ENCODE measurements around the gene DUSP22. TPM values are rescaled to one million over a fixed set of nuclear protein-coding genes. Genes with fewer than 3 reads are reported as not detected.
"Not testable (repeated sequence)": the region's sequence is repeated elsewhere in the genome, so short reads cannot be mapped to it uniquely, and the experiment has no call there.

Gene DUSP22
- total RNA-seq, 1 experiment from 2014 or later = 10.5 TPM

DNA sequence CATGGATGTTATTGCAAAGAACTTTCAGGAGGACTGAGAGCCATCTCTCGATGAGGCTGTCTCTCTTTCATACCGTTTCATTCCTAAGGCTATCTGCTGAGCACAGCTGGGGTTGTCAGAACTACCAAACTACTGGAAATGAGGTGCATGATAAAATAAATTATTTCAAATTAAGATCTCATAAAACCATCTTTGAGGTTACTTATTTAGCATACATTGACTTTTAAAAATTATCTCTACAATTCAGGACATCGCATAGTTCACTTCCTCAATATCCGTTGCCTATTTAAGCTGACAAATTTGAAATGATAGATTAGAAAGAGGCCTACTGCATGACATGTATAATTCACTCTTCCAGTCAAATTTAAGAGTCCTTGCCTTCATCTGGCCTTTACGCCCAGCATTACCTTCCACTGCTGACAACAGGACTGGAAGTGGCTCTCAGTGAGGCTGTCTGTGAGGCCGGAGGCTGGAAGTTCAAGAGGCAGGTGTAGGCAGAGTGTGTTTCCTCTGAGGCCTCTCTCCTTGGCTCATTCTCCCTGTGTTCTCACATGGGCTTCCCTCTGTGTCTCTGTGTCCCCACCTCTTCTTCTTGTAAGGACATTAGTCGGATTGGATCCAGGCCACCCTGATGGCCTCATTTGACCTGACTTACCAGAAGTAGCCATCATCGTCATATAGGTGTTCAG is 12.8 kb upstream of the DUSP22 start:
- DNase-seq (ENCODE audit: low read depth) = no peak

- no peak for DNase-seq (ENCODE audit: low read depth)
These were observed 11.4 kb upstream of the DUSP22 start for GRCh38 chr6:280775-281468.

GRCh38 chr6:281469-282103 is 10.7 kb upstream of the DUSP22 start:
- no peak for DNase-seq (ENCODE audit: low read depth)

- DNase-seq (ENCODE audit: low read depth) = no peak
These were observed 10.0 kb upstream of the DUSP22 start for GRCh38 chr6:282177-282866.

GRCh38 chr6:282867-283416 is 9.3 kb upstream of the DUSP22 start:
- no peak for DNase-seq (ENCODE audit: low read depth)

GRCh38 chr6:284486-284885 is 7.8 kb upstream of the DUSP22 start:
- no peak for DNase-seq (ENCODE audit: low read depth)

DNA sequence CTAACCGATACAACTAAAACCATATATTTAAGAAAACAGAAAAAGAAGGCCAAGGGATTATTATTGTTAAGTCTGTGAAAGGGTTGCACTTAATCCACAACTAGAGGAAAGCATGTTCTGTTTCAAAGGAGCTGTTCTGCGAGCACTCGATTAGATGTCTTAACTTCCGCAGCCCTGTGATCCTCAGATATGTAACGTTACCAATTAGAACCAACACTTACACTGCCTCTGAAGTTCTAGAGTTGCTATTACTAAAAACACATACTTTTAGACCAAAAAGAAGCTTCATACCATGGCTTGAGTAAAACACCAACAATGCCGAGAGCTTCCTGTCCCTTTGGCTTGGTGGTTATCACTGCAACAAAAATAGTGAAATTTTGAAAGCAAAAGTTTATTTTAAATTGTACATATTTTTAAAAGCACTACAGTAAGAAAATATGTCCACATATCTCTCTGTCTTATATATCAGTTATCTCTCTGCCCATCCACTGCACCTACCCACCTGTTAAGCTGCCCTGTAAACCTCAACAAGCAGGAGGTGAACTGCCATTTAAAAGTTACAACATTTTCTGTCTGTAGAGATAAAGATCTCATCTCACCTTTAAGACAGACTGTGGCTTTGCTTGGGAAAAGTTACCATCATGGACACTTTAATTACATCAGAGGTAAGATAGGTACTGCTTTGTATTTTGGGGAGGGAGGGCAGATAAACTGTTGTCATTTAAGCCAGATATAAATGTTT is 7.1 kb upstream of the DUSP22 start:
- no peak for DNase-seq (ENCODE audit: low read depth)

DNA sequence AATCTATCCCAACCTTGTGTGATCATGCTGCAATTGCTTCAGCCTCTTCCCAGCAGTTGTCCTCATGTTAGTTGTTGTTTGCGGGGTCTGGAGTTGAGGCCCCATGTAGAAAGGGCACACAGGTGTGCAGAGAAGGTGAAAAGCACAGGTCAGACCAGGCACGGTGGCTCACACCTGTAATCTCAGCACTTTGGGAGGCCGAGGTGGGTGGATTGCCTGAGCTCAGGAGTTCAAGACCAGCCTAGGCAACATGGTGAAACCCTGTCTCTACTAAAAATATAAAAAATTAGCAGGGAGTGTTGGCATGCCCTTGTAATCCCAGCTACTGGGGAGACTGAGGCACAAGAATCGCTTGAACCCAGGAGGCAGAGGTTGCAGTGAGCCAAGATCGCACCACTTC is 6.4 kb upstream of the DUSP22 start:
- DNase-seq (ENCODE audit: low read depth) = not testable (repeated sequence)

- no peak for DNase-seq (ENCODE audit: low read depth)
These were observed 5.4 kb upstream of the DUSP22 start for GRCh38 chr6:286681-287488.

GRCh38 chr6:287489-287860 is 4.8 kb upstream of the DUSP22 start:
- DNase-seq (ENCODE audit: low read depth) = no peak

GRCh38 chr6:288866-289265 is 3.4 kb upstream of the DUSP22 start:
- DNase-seq (ENCODE audit: low read depth) = no peak

DNA sequence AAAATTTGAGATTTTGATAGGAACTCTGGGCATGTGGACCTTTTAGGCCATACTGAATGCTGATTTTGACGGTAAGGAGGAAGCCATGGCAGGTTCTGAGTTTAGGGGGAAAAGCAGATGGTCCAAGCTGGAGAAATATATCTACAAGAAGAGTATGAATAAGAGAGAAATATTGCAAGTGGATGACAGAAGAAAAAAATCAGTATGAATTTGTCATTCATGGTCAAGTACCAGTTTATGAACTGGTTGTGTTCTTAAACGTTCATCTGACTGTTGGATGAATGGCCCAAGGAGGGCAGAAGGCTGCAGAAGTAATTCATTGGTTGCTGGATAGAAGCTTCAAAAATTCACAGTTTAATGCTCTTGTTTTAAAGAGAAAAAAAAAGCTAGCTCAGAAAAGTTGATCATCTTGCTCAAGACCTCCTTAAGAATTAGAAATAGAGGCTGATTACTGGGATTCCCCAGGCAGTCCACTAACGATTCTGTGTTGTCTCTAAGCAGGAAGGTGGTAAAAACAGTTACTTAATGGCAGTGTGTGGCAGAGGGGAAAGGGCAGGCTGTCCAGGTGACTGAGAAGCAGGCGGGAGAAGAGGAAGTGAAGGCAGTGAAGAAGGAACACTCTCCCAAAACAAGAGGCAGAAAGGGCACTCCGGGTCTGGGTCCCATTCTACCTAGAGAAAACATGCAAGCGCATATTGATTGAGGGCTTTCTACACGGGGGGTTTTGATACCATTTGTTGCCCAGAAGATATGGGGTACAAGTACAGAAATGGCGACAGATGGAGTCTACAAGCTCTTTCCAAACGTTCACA is 2.0 kb upstream of the DUSP22 start:
- no peak for DNase-seq (ENCODE audit: low read depth)

- peak; percentile 50 for DNase-seq (ENCODE audit: low read depth)
These were observed 1.0 kb upstream of the DUSP22 start for GRCh38 chr6:291204-291696.

- DNase-seq (ENCODE audit: low read depth) = peak; percentile 51
These were observed 362 bp downstream of the DUSP22 start for GRCh38 chr6:292506-293192.

- DNase-seq (ENCODE audit: low read depth) = peak; percentile 33
These were observed 1.2 kb downstream of the DUSP22 start for GRCh38 chr6:293193-294174.

DNA sequence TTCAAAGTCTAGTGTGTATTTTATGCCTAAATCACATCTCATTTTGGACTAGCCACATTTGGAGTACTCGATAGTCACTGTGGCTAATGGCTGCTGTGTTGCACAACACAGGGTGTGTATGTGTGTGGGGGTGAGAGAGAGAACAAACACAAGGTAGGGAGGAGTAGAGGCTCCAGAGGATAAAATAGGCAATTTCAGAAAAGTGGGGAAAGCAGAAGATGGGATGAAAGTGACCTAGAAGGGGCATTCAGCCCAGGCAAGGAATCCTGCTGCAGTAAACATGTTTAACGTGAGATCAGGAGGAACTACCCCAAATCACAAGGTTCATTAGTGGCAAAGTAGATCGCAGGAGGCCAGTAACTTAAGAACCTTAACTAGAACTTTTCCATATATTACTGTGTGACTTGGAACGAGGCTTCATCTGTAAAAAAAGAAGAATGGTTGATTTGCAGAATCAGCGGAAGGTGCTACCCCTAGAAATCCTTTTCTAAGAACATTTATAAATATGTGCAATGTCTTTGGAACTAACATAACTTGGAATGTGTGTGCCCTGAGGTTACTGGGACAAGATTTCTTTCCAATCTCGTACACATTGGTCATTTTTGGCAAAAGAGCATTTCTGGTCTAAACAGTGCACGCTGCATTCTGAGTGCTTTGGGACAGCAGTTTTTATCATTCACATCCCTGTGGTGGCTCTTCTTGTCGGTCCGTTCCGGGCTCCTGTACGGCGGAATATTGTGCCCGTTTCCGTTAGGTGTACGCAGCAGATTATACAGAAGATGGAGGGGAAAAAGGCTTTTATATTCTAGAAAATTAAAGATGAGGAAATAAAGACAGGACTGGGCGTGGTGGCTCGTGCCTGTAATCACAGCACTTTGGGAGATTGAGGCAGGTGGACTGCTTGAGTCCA is 2.6 kb downstream of the DUSP22 start:
- DNase-seq (ENCODE audit: low read depth) = no peak

Data from RPMI7951 (cell line).